Naive thymus-derived CD4-positive, alpha-beta T cell (primary cell): Measurements from ENCODE around the gene TRIM52. TPM values are rescaled to one million over a fixed set of nuclear protein-coding genes. Genes with fewer than 3 reads are reported as not detected.

Experiments
- ATAC-seq: fragments of 150-1000 bp; cut with Tn5 transposase; 2 replicates; pipeline ENCODE4 v1.10.0; 2021; ENCODE audit warnings: mild to moderate bottlenecking, moderate library complexity
- CTCF ChIA-PET: fragments of 350-600 bp; sonication (Branson Sonifier 250); formaldehyde crosslinking; loops from one replicate; lab custom pipeline; 2021; ENCODE audit warnings: antibody characterized with exemption; lab: Charles Lee
- POLR2A ChIA-PET: fragments of 350-600 bp; sonication (Branson Sonifier 250); formaldehyde crosslinking; loops from one replicate; lab custom pipeline; 2021; ENCODE audit warnings: antibody characterized with exemption, inconsistent platforms; lab: Charles Lee
- DNase-seq, 9 donors: peaks; one replicate each; pipeline versions ENCODE4 v3.0.0 to v3.0.0-alpha.2; 2020 to 2022; ENCODE audit warnings: mixed read lengths in 1 of 9
- H3K27ac ChIP-seq: one replicate; pipeline ENCODE4 v1.7.0; 2013; ENCODE audit warnings: mild to moderate bottlenecking, low read depth, low read length, moderate library complexity
- H3K27me3 ChIP-seq, 2 donors: one replicate each; pipeline ENCODE4 v1.7.0; 2013; ENCODE audit warnings: low read length in 2 of 2, mild to moderate bottlenecking in 2 of 2, moderate library complexity in 2 of 2; ENCODE audit not compliant: control insufficient read depth in 2 of 2, insufficient read depth in 2 of 2
- H3K36me3 ChIP-seq, 3 experiments: 1 replicate in 2 of 3; 2 replicates in 1 of 3; pipeline ENCODE4 v1.7.0; 2013; ENCODE audit warnings: low read length in 3 of 3, mild to moderate bottlenecking in 3 of 3, moderate library complexity in 1 of 3; ENCODE audit not compliant: insufficient read depth in 3 of 3, control insufficient read depth in 2 of 3
- H3K4me1 ChIP-seq, 2 donors: one replicate each; pipeline ENCODE4 v1.7.0; 2013; ENCODE audit warnings: low read length in 2 of 2, mild to moderate bottlenecking in 2 of 2, moderate library complexity in 1 of 2; ENCODE audit not compliant: control insufficient read depth in 2 of 2, insufficient read depth in 2 of 2
- H3K4me3 ChIP-seq: 2 replicates; pipeline ENCODE4 v1.7.0; 2013; ENCODE audit warnings: mild to moderate bottlenecking, low read length
- H3K9me3 ChIP-seq, 3 experiments: 1 replicate in 2 of 3; 2 replicates in 1 of 3; pipeline ENCODE4 v1.7.0; 2013; ENCODE audit warnings: low read length in 3 of 3; ENCODE audit not compliant: control insufficient read depth in 2 of 3
- H3K27ac Mint-ChIP-seq, 9 donors: one replicate each; pipeline ENCODE4 v1.8.0; 2020 to 2022; ENCODE audit warnings: mixed read lengths in 9 of 9, mild to moderate bottlenecking in 8 of 9, moderate library complexity in 5 of 9, inconsistent platforms in 2 of 9
- H3K27me3 Mint-ChIP-seq, 5 donors: one replicate each; pipeline ENCODE4 v1.8.0; 2021 to 2022; ENCODE audit warnings: mixed read lengths in 5 of 5, mild to moderate bottlenecking in 1 of 5
- H3K36me3 Mint-ChIP-seq, 5 donors: one replicate each; pipeline ENCODE4 v1.8.0; 2020 to 2022; ENCODE audit warnings: mixed read lengths in 5 of 5, mild to moderate bottlenecking in 3 of 5, inconsistent platforms in 1 of 5
- H3K4me1 Mint-ChIP-seq, 7 donors: one replicate each; pipeline ENCODE4 v1.8.0; 2020 to 2022; ENCODE audit warnings: mixed read lengths in 7 of 7, mild to moderate bottlenecking in 3 of 7, inconsistent platforms in 1 of 7
- H3K4me3 Mint-ChIP-seq, 10 donors: one replicate each; pipeline ENCODE4 v1.8.0; 2020 to 2022; ENCODE audit warnings: mild to moderate bottlenecking in 10 of 10, mixed read lengths in 10 of 10, moderate library complexity in 6 of 10, inconsistent platforms in 2 of 10
- H3K9me3 Mint-ChIP-seq, 11 donors: one replicate each; pipeline ENCODE4 v1.8.0; 2020 to 2022; ENCODE audit warnings: mixed read lengths in 11 of 11, mild to moderate bottlenecking in 4 of 11, inconsistent platforms in 1 of 11, moderate library complexity in 1 of 11
- intact Hi-C, 2 donors: fragments of 100-400 bp; cut with micrococcal nuclease; formaldehyde crosslinking; loops; one replicate each; pipeline ENCODE4 v1.15.1; 2023
- polyA plus RNA-seq, 2 donors: library from polyadenylated mRNA; unstranded; fragments of 300-500 nt; fragmentation: Illumina TruSeq; gene quantifications; one replicate each; pipeline ENCODE4 v1.2.3, GENCODE V29; 2021
- total RNA-seq, 6 experiments: library from RNA in 5 of 6; stranded (reverse) in 5 of 6; gene quantifications; 1 replicate in 5 of 6; 2 replicates in 1 of 6; pipeline ENCODE4 v1.2.3 and lab custom pipeline; 2021 to 2026

TRIM52 gene
- total and polyA plus RNA-seq, 7 experiments from 2014 or later, result 31.4 to 71.6 (median 39.2) TPM

DNA sequence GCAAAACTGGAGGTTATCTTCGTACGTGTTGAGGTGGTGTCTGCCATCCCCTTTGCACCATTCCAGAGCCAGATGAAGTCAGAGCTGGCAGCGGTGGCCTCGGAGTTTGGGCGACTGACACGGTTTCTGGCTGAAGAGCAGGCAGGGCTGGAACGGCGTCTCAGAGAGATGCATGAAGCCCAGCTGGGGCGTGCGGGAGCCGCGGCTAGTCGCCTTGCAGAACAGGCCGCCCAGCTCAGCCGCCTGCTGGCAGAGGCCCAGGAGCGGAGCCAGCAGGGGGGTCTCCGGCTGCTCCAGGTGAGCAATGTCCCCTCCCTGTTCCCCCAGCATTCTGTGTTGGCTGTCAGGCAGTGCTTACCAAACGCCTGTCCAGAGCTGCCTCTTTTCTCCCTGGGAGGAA, 28.4 kb downstream of the TRIM52 start:
- no peak overlapping the region for H3K4me3 ChIP-seq
- Mint-ChIP-seq H3K4me3 (no peak overlapping the region), H3K9me3 (no peaks in the 10 kb centered on the region), H3K27ac (peak overlapping the region in 3 of 9 donors; percentile 54 to 77 (median 68)), H3K36me3 (peaks cover 0 to 58% (median 39%) of the 10 kb centered on the region in 5 donors), H3K4me1 (peaks cover 16 to 36% (median 24%) of the 10 kb centered on the region in 7 donors), H3K27me3 (no peaks in the 10 kb centered on the region)
- POLR2A ChIA-PET, result interaction anchor here (0.6 to 14.6 kb wide), 6 partner anchors 10 to 36 kb away, joined by 3 to 241 read pairs (median 5); partner anchors contain the start of genes RACK1, TRIM41 and TRIM52
- H3K27ac ChIP-seq, result no peak overlapping the region
- intact Hi-C loops, result no loop called here
- no peaks in the 10 kb centered on the region for H3K9me3 ChIP-seq
- DNase-seq, result no peak
- CTCF ChIA-PET, result interaction anchor here (0.9 kb wide), 1 partner anchor 18 kb away, joined by 3 read pairs; no protein-coding TSS in a partner anchor
- no peak for ATAC-seq
- H3K36me3 ChIP-seq, result peaks cover 17 to 80% (median 22%) of the 10 kb centered on the region in 3 experiments
- no peaks in the 10 kb centered on the region for H3K27me3 ChIP-seq
- peaks cover 0 to 5% of the 10 kb centered on the region in 2 donors for H3K4me1 ChIP-seq

DNA sequence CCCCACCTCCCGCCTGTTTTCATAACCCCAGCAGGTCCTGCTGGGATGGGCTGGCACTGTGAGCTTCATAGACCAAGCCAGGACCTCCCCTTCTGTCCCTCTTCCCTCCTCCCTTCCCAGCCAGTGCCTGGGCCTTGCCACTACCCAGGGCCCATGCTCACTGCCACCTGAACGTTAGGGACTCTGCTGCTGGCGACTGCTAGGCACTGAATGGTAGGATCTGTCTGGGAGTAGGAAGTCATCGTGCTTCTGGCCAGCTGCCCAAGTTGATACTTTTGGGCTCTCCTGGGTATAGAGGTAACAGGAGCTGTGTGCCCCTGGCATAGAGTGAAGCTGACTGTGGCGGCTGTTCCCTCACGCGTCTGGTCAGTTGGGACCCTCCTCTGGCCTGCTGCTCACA, 29.5 kb downstream of the TRIM52 start:
- Mint-ChIP-seq H3K4me1 (peaks cover 16 to 43% (median 26%) of the 10 kb centered on the region in 7 donors), H3K36me3 (peaks cover 0 to 46% (median 29%) of the 10 kb centered on the region in 5 donors), H3K9me3 (no peaks in the 10 kb centered on the region), H3K4me3 (no peak overlapping the region), H3K27ac (peak overlapping the region in 7 of 9 donors; percentile 10 to 77 (median 68)), H3K27me3 (no peaks in the 10 kb centered on the region)
- ChIA-PET POLR2A (interaction anchor here (0.9 to 14.6 kb wide), 7 partner anchors 9 to 40 kb away, joined by 3 to 241 read pairs (median 3); partner anchors contain the start of genes RACK1, TRIM41 and TRIM7), CTCF (no interaction called here)
- Histone ChIP-seq H3K36me3 (peaks cover 7 to 70% (median 10%) of the 10 kb centered on the region in 3 experiments), H3K9me3 (no peaks in the 10 kb centered on the region), H3K4me1 (peaks cover 0 to 5% of the 10 kb centered on the region in 2 donors), H3K27ac (peak overlapping the region; percentile 24), H3K4me3 (no peak overlapping the region), H3K27me3 (no peaks in the 10 kb centered on the region)
- ATAC-seq (no peak), DNase-seq (no peak)
- intact Hi-C loops, result no loop called here

DNA sequence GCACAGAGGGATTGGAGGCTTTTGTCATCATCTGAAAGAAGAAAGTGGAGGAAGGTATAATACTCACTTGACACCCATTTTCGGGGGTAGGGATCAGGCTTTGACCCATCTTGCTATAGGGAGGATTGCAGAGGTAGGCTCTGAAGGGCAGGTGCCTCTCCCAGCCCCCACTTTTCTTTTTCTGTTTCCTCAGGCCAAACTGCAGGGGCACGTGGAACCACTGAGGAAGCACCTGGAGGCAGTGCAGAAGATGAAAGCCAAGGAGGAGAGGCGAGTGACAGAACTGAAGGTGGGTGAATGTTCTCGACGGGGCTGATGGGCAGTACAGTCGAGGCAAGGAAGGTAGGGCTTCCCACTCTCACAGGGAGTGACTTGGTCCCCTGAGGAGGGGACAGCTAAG, 30.4 kb downstream of the TRIM52 start:
- intact Hi-C loops, result loop anchor here in 1 of 2 donors (1.0 kb wide), 1 partner anchor 9 kb away; no protein-coding TSS in a partner anchor

DNA sequence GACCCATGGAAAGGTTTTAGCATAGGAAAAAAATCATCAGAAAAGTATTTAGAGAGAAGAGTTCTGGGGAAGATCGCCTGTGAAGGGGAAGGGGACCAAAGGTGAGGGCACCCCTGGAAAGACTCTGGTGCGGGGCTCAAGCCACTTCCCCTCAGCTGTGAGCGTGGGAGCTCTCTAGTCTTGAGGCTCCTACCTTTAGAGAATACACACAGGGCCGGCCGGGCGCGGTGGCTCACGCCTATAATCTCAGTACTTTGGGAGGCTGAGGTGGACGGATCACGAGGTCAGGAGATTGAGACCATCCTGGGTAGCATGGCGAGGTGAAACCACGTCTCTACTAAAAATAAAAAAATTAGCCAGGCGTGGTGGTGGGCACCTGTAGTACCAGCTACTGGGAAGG, 30.9 kb downstream of the TRIM52 start:
- Histone ChIP-seq H3K9me3 (no peaks in the 10 kb centered on the region), H3K4me3 (no peak overlapping the region), H3K4me1 (peaks cover 3 to 16% of the 10 kb centered on the region in 2 donors), H3K27me3 (no peaks in the 10 kb centered on the region), H3K36me3 (peaks cover 0 to 55% (median 0%) of the 10 kb centered on the region in 3 experiments), H3K27ac (peak overlapping the region; percentile 6)
- ChIA-PET CTCF (no interaction called here), POLR2A (interaction anchor here (1.4 to 14.6 kb wide), 2 partner anchors 13 to 22 kb away, joined by 3 to 241 read pairs; partner anchors contain the start of gene RACK1)
- no peak for DNase-seq
- intact Hi-C loops, result loop anchor here in 1 of 2 donors (1.0 to 10.0 kb wide), 2 partner anchors 9 to 365 kb away; partner anchors contain the start of gene ZFP62
- peak overlapping the region in 4 of 10 donors; percentile 38 to 60 (median 47) for H3K4me3 Mint-ChIP-seq
- no peak for ATAC-seq
- peaks cover 20 to 57% (median 37%) of the 10 kb centered on the region in 7 donors for H3K4me1 Mint-ChIP-seq
- no peaks in the 10 kb centered on the region for H3K27me3 Mint-ChIP-seq
- peak overlapping the region in 8 of 9 donors; percentile 45 to 89 (median 70) for H3K27ac Mint-ChIP-seq
- H3K36me3 Mint-ChIP-seq, result peaks cover 0 to 32% (median 16%) of the 10 kb centered on the region in 5 donors
- no peaks in the 10 kb centered on the region for H3K9me3 Mint-ChIP-seq

More for the DNA sequence above, 30.4 kb downstream of the TRIM52 start:
- Histone ChIP-seq H3K27me3 (no peaks in the 10 kb centered on the region), H3K27ac (peak overlapping the region; percentile 44), H3K9me3 (no peaks in the 10 kb centered on the region), H3K4me1 (peaks cover 0 to 11% of the 10 kb centered on the region in 2 donors), H3K4me3 (no peak overlapping the region), H3K36me3 (peaks cover 0 to 61% (median 1%) of the 10 kb centered on the region in 3 experiments)
- H3K36me3 Mint-ChIP-seq, result peaks cover 0 to 37% (median 20%) of the 10 kb centered on the region in 5 donors
- CTCF ChIA-PET, result no interaction called here
- H3K4me3 Mint-ChIP-seq, result peak overlapping the region in 1 of 10 donors; percentile 51
- ATAC-seq (no peak), DNase-seq (no peak)
- peaks cover 20 to 52% (median 33%) of the 10 kb centered on the region in 7 donors for H3K4me1 Mint-ChIP-seq
- POLR2A ChIA-PET, result interaction anchor here (1.3 to 14.6 kb wide), 6 partner anchors 8 to 39 kb away, joined by 3 to 241 read pairs (median 4); partner anchors contain the start of genes RACK1 and TRIM41
- H3K9me3 Mint-ChIP-seq, result no peaks in the 10 kb centered on the region
- H3K27ac Mint-ChIP-seq, result peak overlapping the region; percentile 51 to 89 (median 72)
- H3K27me3 Mint-ChIP-seq, result no peaks in the 10 kb centered on the region

DNA sequence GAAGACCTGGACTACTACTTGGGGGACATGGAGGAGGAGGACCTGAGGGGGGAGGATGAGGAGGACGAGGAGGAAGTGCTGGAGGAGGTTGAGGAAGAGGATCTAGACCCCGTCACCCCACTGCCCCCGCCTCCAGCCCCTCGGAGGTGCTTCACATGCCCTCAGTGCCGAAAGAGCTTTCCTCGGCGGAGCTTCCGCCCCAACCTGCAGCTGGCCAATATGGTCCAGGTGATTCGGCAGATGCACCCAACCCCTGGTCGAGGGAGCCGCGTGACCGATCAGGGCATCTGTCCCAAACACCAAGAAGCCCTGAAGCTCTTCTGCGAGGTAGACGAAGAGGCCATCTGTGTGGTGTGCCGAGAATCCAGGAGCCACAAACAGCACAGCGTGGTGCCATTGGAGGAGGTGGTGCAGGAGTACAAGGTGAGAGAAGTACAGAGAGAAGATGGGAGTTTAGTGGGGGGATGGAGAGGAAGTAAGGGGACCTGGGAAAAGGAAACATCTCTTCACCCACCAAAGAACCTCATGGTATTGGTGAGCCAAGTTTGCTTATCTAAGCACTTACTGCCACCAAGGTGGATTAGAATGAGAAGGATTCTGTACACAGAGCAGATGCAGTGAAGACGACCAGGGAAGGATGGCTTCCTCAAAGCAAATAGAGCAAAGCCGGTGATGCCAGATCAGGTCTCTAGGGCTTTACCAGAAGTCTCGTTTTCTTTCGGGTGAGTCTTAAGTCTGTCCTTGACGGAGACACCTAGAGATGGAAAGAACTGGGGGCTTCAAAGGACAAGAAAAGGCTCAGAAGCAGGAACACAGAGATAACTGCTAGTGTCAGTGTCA, 36.3 kb downstream of the TRIM52 start:
- Histone ChIP-seq H3K4me1 (peaks cover 20 to 22% of the 10 kb centered on the region in 2 donors), H3K36me3 (peaks cover 0 to 18% (median 0%) of the 10 kb centered on the region in 3 experiments), H3K4me3 (peak overlapping the region; percentile 90), H3K27ac (peak overlapping the region; percentile 95), H3K9me3 (no peaks in the 10 kb centered on the region), H3K27me3 (no peaks in the 10 kb centered on the region)
- no peak for ATAC-seq
- DNase-seq, result peak in 3 of 9 donors; percentile 46 to 58 (median 46)
- Mint-ChIP-seq H3K9me3 (peaks cover 0 to 28% (median 0%) of the 10 kb centered on the region in 11 donors), H3K27me3 (peaks cover 0 to 9% (median 0%) of the 10 kb centered on the region in 5 donors), H3K27ac (peak overlapping the region; percentile 98 to 100 (median 100)), H3K4me3 (peak overlapping the region; percentile 89 to 100 (median 98)), H3K4me1 (peaks cover 18 to 70% (median 57%) of the 10 kb centered on the region in 7 donors), H3K36me3 (peaks cover 0 to 19% (median 6%) of the 10 kb centered on the region in 5 donors)
- POLR2A ChIA-PET, result interaction anchor here (0.8 to 14.6 kb wide), 10 partner anchors 10 to 52 kb away, joined by 3 to 241 read pairs (median 50); partner anchors contain the start of genes RACK1, TRIM52 and TRIM7
- CTCF ChIA-PET, result interaction anchor here (0.6 to 1.9 kb wide), 3 partner anchors 19 to 37 kb away, joined by 3 to 9 read pairs (median 4); partner anchors contain the start of gene RACK1
- intact Hi-C loops, result loop anchor here in 1 of 2 donors (10.0 kb wide), 1 partner anchor 360 kb away; the partner anchor contains the start of gene ZFP62
